ENCODE results near the gene PLAAT4.

The PLAAT4 gene

DNA sequence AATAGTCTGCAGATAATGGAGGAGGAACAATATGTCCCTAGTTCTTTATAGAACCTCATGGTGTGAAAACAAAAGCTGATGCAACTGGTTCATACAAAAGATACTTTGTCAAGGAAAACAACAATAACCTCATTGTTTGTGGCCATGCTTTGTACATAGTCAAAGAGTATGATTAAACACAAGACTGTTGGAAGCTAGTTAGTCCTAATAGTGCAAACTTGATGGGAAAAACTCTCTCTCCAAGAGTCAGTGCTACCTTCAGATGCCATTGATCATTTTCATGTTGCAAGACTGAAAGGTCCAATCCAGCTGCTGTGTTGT is 46.7 kb downstream of the PLAAT4 start:
- H3K27me3 ChIP-seq (ENCODE audit: insufficient read depth, poor library complexity, severe bottlenecking) = no peaks in the 10 kb centered on the region
- no peak for DNase-seq (ENCODE audit: low read depth in 1 of 2, low spot score in 1 of 2)
- H3K4me3 ChIP-seq (replicated peaks; ENCODE audit: insufficient read depth, low read length) = no peak overlapping the region
- no peak overlapping the region for H3K27ac ChIP-seq (replicated peaks)
- no peak for TF ChIP-seq POLR2AphosphoS5 (IDR thresholded peaks at IDR 0.05; ENCODE audit: low read depth)
- TF ChIP-seq GABPA (IDR thresholded peaks at IDR 0.05; ENCODE audit: low read depth) = no peak

DNA sequence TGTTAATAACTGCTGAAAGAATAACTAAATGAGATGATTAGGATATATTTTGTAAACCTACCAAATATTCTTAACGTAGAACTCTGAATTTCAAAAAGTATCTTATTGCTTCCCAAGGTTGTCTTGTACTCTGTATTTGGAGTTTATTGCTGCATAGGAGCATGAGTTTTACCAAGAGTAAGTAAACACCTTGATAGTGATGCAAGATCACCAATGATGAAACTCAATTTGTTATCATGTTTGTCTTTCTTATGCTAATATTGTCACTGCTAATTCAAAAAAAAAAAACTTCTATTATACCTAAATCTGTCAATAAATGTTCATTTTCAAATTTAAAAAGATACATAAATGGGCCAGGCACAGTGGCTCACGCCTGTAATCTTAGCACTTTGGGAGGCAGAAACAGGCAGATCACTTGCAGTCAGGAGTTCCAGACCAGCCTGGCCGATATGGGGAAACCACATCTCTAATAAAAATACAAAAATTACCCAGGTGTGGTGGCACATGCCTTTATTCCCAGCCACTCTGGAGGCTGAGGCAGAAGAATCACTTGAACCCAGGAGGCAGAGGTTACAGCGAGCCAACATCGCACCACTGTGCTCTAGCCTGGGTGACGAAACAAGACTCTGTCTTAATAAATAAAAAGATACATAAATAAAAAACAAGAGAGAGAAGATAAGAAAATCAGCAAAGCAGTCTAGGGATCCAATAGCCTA is 50.0 kb downstream of the PLAAT4 start:
- Histone ChIP-seq H3K27me3 (ENCODE audit: insufficient read depth, poor library complexity, severe bottlenecking) (no peaks in the 10 kb centered on the region), H3K4me3 (replicated peaks; ENCODE audit: insufficient read depth, low read length) (no peak overlapping the region), H3K27ac (replicated peaks) (no peak overlapping the region)
- TF ChIP-seq, protein P1, sequence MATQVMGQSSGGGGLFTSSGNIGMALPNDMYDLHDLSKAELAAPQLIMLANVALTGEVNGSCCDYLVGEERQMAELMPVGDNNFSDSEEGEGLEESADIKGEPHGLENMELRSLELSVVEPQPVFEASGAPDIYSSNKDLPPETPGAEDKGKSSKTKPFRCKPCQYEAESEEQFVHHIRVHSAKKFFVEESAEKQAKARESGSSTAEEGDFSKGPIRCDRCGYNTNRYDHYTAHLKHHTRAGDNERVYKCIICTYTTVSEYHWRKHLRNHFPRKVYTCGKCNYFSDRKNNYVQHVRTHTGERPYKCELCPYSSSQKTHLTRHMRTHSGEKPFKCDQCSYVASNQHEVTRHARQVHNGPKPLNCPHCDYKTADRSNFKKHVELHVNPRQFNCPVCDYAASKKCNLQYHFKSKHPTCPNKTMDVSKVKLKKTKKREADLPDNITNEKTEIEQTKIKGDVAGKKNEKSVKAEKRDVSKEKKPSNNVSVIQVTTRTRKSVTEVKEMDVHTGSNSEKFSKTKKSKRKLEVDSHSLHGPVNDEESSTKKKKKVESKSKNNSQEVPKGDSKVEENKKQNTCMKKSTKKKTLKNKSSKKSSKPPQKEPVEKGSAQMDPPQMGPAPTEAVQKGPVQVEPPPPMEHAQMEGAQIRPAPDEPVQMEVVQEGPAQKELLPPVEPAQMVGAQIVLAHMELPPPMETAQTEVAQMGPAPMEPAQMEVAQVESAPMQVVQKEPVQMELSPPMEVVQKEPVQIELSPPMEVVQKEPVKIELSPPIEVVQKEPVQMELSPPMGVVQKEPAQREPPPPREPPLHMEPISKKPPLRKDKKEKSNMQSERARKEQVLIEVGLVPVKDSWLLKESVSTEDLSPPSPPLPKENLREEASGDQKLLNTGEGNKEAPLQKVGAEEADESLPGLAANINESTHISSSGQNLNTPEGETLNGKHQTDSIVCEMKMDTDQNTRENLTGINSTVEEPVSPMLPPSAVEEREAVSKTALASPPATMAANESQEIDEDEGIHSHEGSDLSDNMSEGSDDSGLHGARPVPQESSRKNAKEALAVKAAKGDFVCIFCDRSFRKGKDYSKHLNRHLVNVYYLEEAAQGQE (IDR thresholded peaks at IDR 0.05; ENCODE audit: insufficient replicate concordance, low read depth) = no peak
- TF ChIP-seq, protein P2, sequence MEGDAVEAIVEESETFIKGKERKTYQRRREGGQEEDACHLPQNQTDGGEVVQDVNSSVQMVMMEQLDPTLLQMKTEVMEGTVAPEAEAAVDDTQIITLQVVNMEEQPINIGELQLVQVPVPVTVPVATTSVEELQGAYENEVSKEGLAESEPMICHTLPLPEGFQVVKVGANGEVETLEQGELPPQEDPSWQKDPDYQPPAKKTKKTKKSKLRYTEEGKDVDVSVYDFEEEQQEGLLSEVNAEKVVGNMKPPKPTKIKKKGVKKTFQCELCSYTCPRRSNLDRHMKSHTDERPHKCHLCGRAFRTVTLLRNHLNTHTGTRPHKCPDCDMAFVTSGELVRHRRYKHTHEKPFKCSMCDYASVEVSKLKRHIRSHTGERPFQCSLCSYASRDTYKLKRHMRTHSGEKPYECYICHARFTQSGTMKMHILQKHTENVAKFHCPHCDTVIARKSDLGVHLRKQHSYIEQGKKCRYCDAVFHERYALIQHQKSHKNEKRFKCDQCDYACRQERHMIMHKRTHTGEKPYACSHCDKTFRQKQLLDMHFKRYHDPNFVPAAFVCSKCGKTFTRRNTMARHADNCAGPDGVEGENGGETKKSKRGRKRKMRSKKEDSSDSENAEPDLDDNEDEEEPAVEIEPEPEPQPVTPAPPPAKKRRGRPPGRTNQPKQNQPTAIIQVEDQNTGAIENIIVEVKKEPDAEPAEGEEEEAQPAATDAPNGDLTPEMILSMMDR (IDR thresholded peaks at IDR 0.05; ENCODE audit: insufficient read depth, low read length) = no peak
- TF ChIP-seq GABPA (IDR thresholded peaks at IDR 0.05; ENCODE audit: low read depth) (no peak), SPI1 (IDR thresholded peaks at IDR 0.05; ENCODE audit: borderline replicate concordance, low read depth) (no peak), POLR2AphosphoS5 (IDR thresholded peaks at IDR 0.05; ENCODE audit: low read depth) (no peak)
- no peak for DNase-seq (ENCODE audit: low read depth in 1 of 2, low spot score in 1 of 2)

DNA sequence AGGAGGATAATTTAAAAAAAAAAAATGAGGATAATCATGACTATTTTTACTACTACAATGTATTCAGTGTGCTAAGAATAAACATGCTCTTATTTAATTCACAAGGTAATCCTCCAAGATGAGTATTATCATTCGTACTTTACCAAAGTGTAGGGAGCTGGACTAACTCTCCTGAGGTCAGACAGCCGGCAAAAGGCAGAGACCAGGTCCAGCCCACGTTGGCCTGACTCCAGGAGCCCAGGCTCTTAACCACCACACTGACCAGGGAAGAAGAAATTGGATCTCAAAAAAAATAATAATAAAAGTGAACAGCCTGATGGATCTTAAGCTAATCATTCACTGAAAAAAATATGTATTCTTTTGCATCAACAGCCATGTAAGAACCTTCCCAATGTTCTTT is 52.4 kb downstream of the PLAAT4 start:
- H3K4me3 ChIP-seq (replicated peaks; ENCODE audit: insufficient read depth, low read length) = no peak overlapping the region
- H3K27me3 ChIP-seq (ENCODE audit: insufficient read depth, poor library complexity, severe bottlenecking) = no peaks in the 10 kb centered on the region
- no peak for DNase-seq (ENCODE audit: low read depth in 1 of 2, low spot score in 1 of 2)

More for the DNA sequence above, 52.4 kb downstream of the PLAAT4 start:
- H3K27ac ChIP-seq (replicated peaks) = no peak overlapping the region
- TF ChIP-seq POLR2AphosphoS5 (IDR thresholded peaks at IDR 0.05; ENCODE audit: low read depth) = no peak
- TF ChIP-seq, protein P1 (IDR thresholded peaks at IDR 0.05; ENCODE audit: insufficient replicate concordance, low read depth) = no peak
- TF ChIP-seq, protein P2 (IDR thresholded peaks at IDR 0.05; ENCODE audit: insufficient read depth, low read length) = no peak
- TF ChIP-seq GABPA (IDR thresholded peaks at IDR 0.05; ENCODE audit: low read depth) = no peak
- no peak for TF ChIP-seq SPI1 (IDR thresholded peaks at IDR 0.05; ENCODE audit: borderline replicate concordance, low read depth)

Data from HL-60 (cell line).